Heart right ventricle (tissue), 16 donors: ENCODE measurements around the gene SARDH. TPM values are rescaled to one million over a fixed set of nuclear protein-coding genes. Genes with fewer than 3 reads are reported as not detected.

Experiments
- ATAC-seq, 8 donors: fragments of 200-7000 bp; cut with Tn5 transposase; one replicate each; pipeline ENCODE4 v1.9.1; 2020; ENCODE audit warnings: mild to moderate bottlenecking in 8 of 8, moderate library complexity in 8 of 8, moderate number of reproducible peaks in 1 of 8
- DNase-seq, 2 donors: peaks; one replicate each; pipeline ENCODE4 v3.0.0-alpha.2; 2020
- H3K27ac ChIP-seq, 10 donors: fragments of 200-600 bp; sonication (generic) in 2 of 10; one replicate each; pipeline versions ENCODE4 v1.5.0 to v1.8.0; 2020 to 2022; ENCODE audit warnings: mild to moderate bottlenecking in 3 of 10
- H3K27me3 ChIP-seq, 7 donors: fragments of 200-600 bp; one replicate each; pipeline ENCODE4 v1.8.0; 2021 to 2022; ENCODE audit warnings: mild to moderate bottlenecking in 2 of 7
- H3K36me3 ChIP-seq, 9 donors: fragments of 200-600 bp; sonication (generic) in 1 of 9; one replicate each; pipeline versions ENCODE4 v1.5.0 to v1.8.0; 2020 to 2022; ENCODE audit warnings: mild to moderate bottlenecking in 2 of 9
- H3K4me1 ChIP-seq, 9 donors: fragments of 200-600 bp; sonication (generic) in 1 of 9; one replicate each; pipeline versions ENCODE4 v1.5.0 to v1.8.0; 2020 to 2022; ENCODE audit warnings: mild to moderate bottlenecking in 4 of 9
- H3K4me3 ChIP-seq, 10 donors: fragments of 200-600 bp; sonication (generic) in 2 of 10; one replicate each; pipeline versions ENCODE4 v1.5.0 to v1.8.0; 2020 to 2022; ENCODE audit warnings: mild to moderate bottlenecking in 7 of 10, moderate library complexity in 2 of 10
- H3K9me3 ChIP-seq, 11 donors: fragments of 200-600 bp in 10 of 11; sonication (generic) in 2 of 11; one replicate each; pipeline versions ENCODE4 v1.5.0 to v1.8.0; 2013 to 2022; ENCODE audit warnings: mild to moderate bottlenecking in 2 of 11, control low read depth in 1 of 11, moderate library complexity in 1 of 11
- WGBS, 2 donors: extraction: QIAGEN DNeasy Blood & Tissue Kit; methylation state at CpG; one replicate each; pipeline ENCODE4 v1.1.7; 2013; ENCODE audit warnings: inconsistent platforms in 1 of 2; 5-methylcytosine and 5-hydroxymethylcytosine counted together
- intact Hi-C, 10 donors: fragments of 100-400 bp; cut with DNase I; formaldehyde crosslinking; loops; one replicate each; pipeline versions ENCODE4 v1.11.1 to v1.14.2; 2022
- polyA plus RNA-seq, 2 donors: library from polyadenylated mRNA; stranded (reverse); fragments of 200-250 nt; gene quantifications; one replicate each; pipeline ENCODE4 v1.2.3, GENCODE V29; 2013
- total RNA-seq, 10 donors: library from RNA; stranded (reverse); fragmentation: NEBNext Ultra II Directional in 3 of 10; extraction: Animal tissue kit (Norgen Biotek cat#: 25700) in 3 of 10; gene quantifications; one replicate each; pipeline versions ENCODE4 v1.2.1 to v1.2.4, GENCODE V29; 2021 to 2023
- TF ChIP-seq, protein P1 (sequence below), 9 donors: fragments of 200-600 bp; sonication (generic) in 2 of 9; IDR thresholded peaks; one replicate each; pipeline versions ENCODE4 v1.5.0 to v1.8.0; 2021 to 2022; ENCODE audit warnings: antibody characterized with exemption in 9 of 9, mild to moderate bottlenecking in 5 of 9, moderate library complexity in 1 of 9
- donor health status: Arrhythmogenic right ventricular cardiomyopathy.
- donor health status: ischemic (EF 13 %, LVEDD 7.1; RV severe dilation, severe dysfunction).
- donor health status: healthy with polysubstance abuse.
- donor health status: DM: no; HTN: yes; CAD: no.
- donor health status: DM: no; HTN: no; CAD: no.
- donor health status: ischemic (EF 25% LVEDD 6.9; RV normal size, moderate dysfunction).
- donor health status: ischemic (EF 25% LVEDD 5.7; RV mildly dilated, moderate dysfunction).
- donor health status: healthy.
- donor health status: DM: yes; HTN: yes; CAD: no.
- donor health status: Ischemic cardiomyopathy.
- donor health status: ischemic (EF 35%, LVEDD 5.7; RV mildly dilated, moderate dysfunction).
- donor health status: nonischemic (EF 11% LVEDD 7.7; RV severe dilation, severe dysfunction).
- donor health status: DM: yes; HTN: yes; CAD: no.
- donor health status: PGD.
- donor health status: ischemic (EF 29% LVEDD 5.4; RV normal size, mild dysfunction).
- donor health status: nonischemic (EF 23%, LVEDD 6.1; RV moderate dilation, normal function).

The SARDH gene
- total and polyA plus RNA-seq, 12 donors = 0.28 to 1.8 (median 0.53) TPM

- H3K4me1 ChIP-seq = no peaks in the 10 kb centered on the region
- peaks cover 0 to 74% (median 19%) of the 10 kb centered on the region in 9 donors for H3K36me3 ChIP-seq
- intact Hi-C loops = no loop called here
- WGBS, 2 donors = 92 to 94% methylated on average over 16 of the region's 16 CpGs
- TF ChIP-seq, protein P1, sequence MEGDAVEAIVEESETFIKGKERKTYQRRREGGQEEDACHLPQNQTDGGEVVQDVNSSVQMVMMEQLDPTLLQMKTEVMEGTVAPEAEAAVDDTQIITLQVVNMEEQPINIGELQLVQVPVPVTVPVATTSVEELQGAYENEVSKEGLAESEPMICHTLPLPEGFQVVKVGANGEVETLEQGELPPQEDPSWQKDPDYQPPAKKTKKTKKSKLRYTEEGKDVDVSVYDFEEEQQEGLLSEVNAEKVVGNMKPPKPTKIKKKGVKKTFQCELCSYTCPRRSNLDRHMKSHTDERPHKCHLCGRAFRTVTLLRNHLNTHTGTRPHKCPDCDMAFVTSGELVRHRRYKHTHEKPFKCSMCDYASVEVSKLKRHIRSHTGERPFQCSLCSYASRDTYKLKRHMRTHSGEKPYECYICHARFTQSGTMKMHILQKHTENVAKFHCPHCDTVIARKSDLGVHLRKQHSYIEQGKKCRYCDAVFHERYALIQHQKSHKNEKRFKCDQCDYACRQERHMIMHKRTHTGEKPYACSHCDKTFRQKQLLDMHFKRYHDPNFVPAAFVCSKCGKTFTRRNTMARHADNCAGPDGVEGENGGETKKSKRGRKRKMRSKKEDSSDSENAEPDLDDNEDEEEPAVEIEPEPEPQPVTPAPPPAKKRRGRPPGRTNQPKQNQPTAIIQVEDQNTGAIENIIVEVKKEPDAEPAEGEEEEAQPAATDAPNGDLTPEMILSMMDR (IDR thresholded peaks at IDR 0.05) = no peak
- peaks cover 0 to 36% (median 12%) of the 10 kb centered on the region in 11 donors for H3K9me3 ChIP-seq
- ATAC-seq = peak in 3 of 8 donors; percentile 7 to 23 (median 11)
- DNase-seq = peak in 1 of 2 donors; percentile 3
- H3K27ac ChIP-seq = no peak overlapping the region
- no peak overlapping the region for H3K4me3 ChIP-seq
- H3K27me3 ChIP-seq = no peaks in the 10 kb centered on the region
Observed at GRCh38 chr9:133770076-133770777, 32.1 kb upstream of the SARDH start.

GRCh38 chr9:133769511-133770075 is 31.4 kb upstream of the SARDH start:
- intact Hi-C loops = no loop called here
- no peaks in the 10 kb centered on the region for H3K27me3 ChIP-seq
- WGBS, 2 donors = 92 to 94% methylated on average over 17 of the region's 17 CpGs
- H3K9me3 ChIP-seq = peaks cover 0 to 41% (median 13%) of the 10 kb centered on the region in 11 donors
- ATAC-seq = peak in 5 of 8 donors; percentile 7 to 27 (median 12)
- H3K36me3 ChIP-seq = peaks cover 0 to 68% (median 17%) of the 10 kb centered on the region in 9 donors
- DNase-seq = peak in 1 of 2 donors; percentile 3
- TF ChIP-seq, protein P1 (IDR thresholded peaks at IDR 0.05) = no peak
- H3K4me3 ChIP-seq = no peak overlapping the region
- H3K27ac ChIP-seq = no peak overlapping the region
- H3K4me1 ChIP-seq = no peaks in the 10 kb centered on the region

DNA sequence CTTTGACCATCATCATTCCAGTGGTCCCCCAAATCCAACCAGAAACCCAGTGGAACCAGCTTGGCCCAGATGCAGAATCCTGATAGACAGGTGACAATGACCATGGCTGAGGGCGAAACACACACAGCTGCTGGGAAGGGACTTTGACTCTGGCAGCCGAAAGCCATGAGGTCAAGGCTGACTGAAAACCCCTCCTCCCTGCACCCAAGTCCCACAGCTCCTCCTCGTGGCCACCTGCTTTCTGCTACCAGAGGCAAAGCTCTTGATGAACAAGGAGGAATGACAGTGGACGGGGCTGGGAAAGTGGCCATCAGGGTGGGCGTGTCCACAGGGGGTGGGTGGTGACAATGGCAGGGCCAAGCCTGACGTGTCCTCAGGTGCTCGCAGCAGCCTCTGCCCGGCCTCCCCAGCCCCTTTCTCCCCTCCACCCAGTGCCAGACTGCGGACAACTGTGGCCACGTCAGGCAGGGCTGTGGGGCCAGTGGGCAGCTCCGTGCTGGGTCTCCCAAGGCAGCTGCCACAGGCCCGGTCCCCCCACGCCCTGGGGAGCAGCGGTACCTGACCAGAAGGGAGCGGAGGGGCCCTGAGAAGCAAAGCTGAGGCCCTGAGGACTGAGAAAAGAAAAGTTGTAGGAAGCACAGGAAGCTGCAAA is 30.8 kb upstream of the SARDH start:
- WGBS, 2 donors = 90 to 92% methylated on average over 15 of the region's 15 CpGs
- Histone ChIP-seq H3K27me3 (no peaks in the 10 kb centered on the region), H3K4me3 (no peak overlapping the region), H3K4me1 (no peaks in the 10 kb centered on the region), H3K9me3 (peaks cover 0 to 40% (median 12%) of the 10 kb centered on the region in 11 donors), H3K36me3 (peaks cover 0 to 62% (median 11%) of the 10 kb centered on the region in 9 donors), H3K27ac (no peak overlapping the region)
- intact Hi-C loops = no loop called here
- DNase-seq (peak in 1 of 2 donors; percentile 4), ATAC-seq (peak in 3 of 8 donors; percentile 7 to 40 (median 18))
- TF ChIP-seq, protein P1 (IDR thresholded peaks at IDR 0.05) = no peak

- ATAC-seq (peak in 1 of 8 donors; percentile 14), DNase-seq (no peak)
- intact Hi-C loops = no loop called here
- 96 to 98% methylated on average over 17 of the region's 17 CpGs for WGBS, 2 donors
- H3K36me3 ChIP-seq = peaks cover 0 to 62% (median 9%) of the 10 kb centered on the region in 9 donors
- no peaks in the 10 kb centered on the region for H3K27me3 ChIP-seq
- peaks cover 0 to 36% (median 12%) of the 10 kb centered on the region in 11 donors for H3K9me3 ChIP-seq
- H3K4me3 ChIP-seq = no peak overlapping the region
- TF ChIP-seq, protein P1 (IDR thresholded peaks at IDR 0.05) = no peak
- no peaks in the 10 kb centered on the region for H3K4me1 ChIP-seq
- no peak overlapping the region for H3K27ac ChIP-seq
Observed at GRCh38 chr9:133768371-133768858, 30.3 kb upstream of the SARDH start.
